ENCODE results near the gene FBH1. TPM values are rescaled to one million over a fixed set of nuclear protein-coding genes. Genes with fewer than 3 reads are reported as not detected.
"Not testable (repeated sequence)": the region's sequence is repeated elsewhere in the genome, so short reads cannot be mapped to it uniquely, and the experiment has no call there.

FBH1 gene
- total RNA-seq, 1 donor from 2014 or later, result 66.9 TPM

GRCh38 chr10:5937016-5937415 lies 47.0 kb downstream of the FBH1 start:
- intact Hi-C loops (cut with micrococcal nuclease), result no loop called here
- no peak for DNase-seq (ENCODE audit: low spot score)
- H3K36me3 Mint-ChIP-seq (ENCODE audit: low read depth), result peaks cover 26% of the 10 kb centered on the region
- H3K4me3 Mint-ChIP-seq, result no peak overlapping the region
- H3K27me3 Mint-ChIP-seq (ENCODE audit: insufficient read depth), result no peaks in the 10 kb centered on the region
- H3K27ac Mint-ChIP-seq, result no peak overlapping the region
- H3K9me3 Mint-ChIP-seq, result no peaks in the 10 kb centered on the region
- H3K4me1 Mint-ChIP-seq (ENCODE audit: low read depth), result no peaks in the 10 kb centered on the region

GRCh38 chr10:5938291-5938690 lies 48.2 kb downstream of the FBH1 start:
- no peak for DNase-seq (ENCODE audit: low spot score)
- no peak overlapping the region for H3K27ac Mint-ChIP-seq
- H3K36me3 Mint-ChIP-seq (ENCODE audit: low read depth), result peaks cover 21% of the 10 kb centered on the region
- intact Hi-C loops (cut with micrococcal nuclease), result no loop called here
- no peaks in the 10 kb centered on the region for H3K27me3 Mint-ChIP-seq (ENCODE audit: insufficient read depth)
- no peak overlapping the region for H3K4me3 Mint-ChIP-seq
- H3K4me1 Mint-ChIP-seq (ENCODE audit: low read depth), result no peaks in the 10 kb centered on the region
- no peaks in the 10 kb centered on the region for H3K9me3 Mint-ChIP-seq

- intact Hi-C loops (cut with micrococcal nuclease), result no loop called here
- Mint-ChIP-seq H3K4me3 (no peak overlapping the region), H3K27me3 (ENCODE audit: insufficient read depth) (no peaks in the 10 kb centered on the region), H3K27ac (no peak overlapping the region), H3K9me3 (no peaks in the 10 kb centered on the region), H3K36me3 (ENCODE audit: low read depth) (peaks cover 18% of the 10 kb centered on the region), H3K4me1 (ENCODE audit: low read depth) (peaks cover 8% of the 10 kb centered on the region)
- no peak for DNase-seq (ENCODE audit: low spot score)
These were observed 50.8 kb downstream of the FBH1 start for GRCh38 chr10:5940807-5941218.

GRCh38 chr10:5941579-5941978 lies 51.5 kb downstream of the FBH1 start:
- intact Hi-C loops (cut with micrococcal nuclease), result no loop called here
- no peak overlapping the region for H3K27ac Mint-ChIP-seq

GRCh38 chr10:5942001-5942400 lies 52.0 kb downstream of the FBH1 start:
- intact Hi-C loops (cut with micrococcal nuclease), result no loop called here
- Mint-ChIP-seq H3K27ac (no peak overlapping the region), H3K4me1 (ENCODE audit: low read depth) (peaks cover 13% of the 10 kb centered on the region), H3K9me3 (no peaks in the 10 kb centered on the region), H3K27me3 (ENCODE audit: insufficient read depth) (no peaks in the 10 kb centered on the region), H3K4me3 (no peak overlapping the region), H3K36me3 (ENCODE audit: low read depth) (peaks cover 14% of the 10 kb centered on the region)
- DNase-seq (ENCODE audit: low spot score), result no peak

More at GRCh38 chr10:5941579-5941978, 51.5 kb downstream of the FBH1 start:
- Mint-ChIP-seq H3K4me3 (no peak overlapping the region), H3K27me3 (ENCODE audit: insufficient read depth) (no peaks in the 10 kb centered on the region), H3K4me1 (ENCODE audit: low read depth) (peaks cover 13% of the 10 kb centered on the region), H3K36me3 (ENCODE audit: low read depth) (peaks cover 14% of the 10 kb centered on the region), H3K9me3 (no peaks in the 10 kb centered on the region)
- DNase-seq (ENCODE audit: low spot score), result no peak

GRCh38 chr10:5942474-5942873 lies 52.4 kb downstream of the FBH1 start:
- DNase-seq (ENCODE audit: low spot score), result no peak
- Mint-ChIP-seq H3K27ac (no peak overlapping the region), H3K9me3 (no peaks in the 10 kb centered on the region), H3K4me1 (ENCODE audit: low read depth) (peaks cover 13% of the 10 kb centered on the region), H3K27me3 (ENCODE audit: insufficient read depth) (no peaks in the 10 kb centered on the region), H3K4me3 (no peak overlapping the region), H3K36me3 (ENCODE audit: low read depth) (peaks cover 13% of the 10 kb centered on the region)
- intact Hi-C loops (cut with micrococcal nuclease), result no loop called here

GRCh38 chr10:5943536-5943935 lies 53.5 kb downstream of the FBH1 start:
- peaks cover 13% of the 10 kb centered on the region for H3K4me1 Mint-ChIP-seq (ENCODE audit: low read depth)
- no peak overlapping the region for H3K27ac Mint-ChIP-seq

GRCh38 chr10:5944389-5945189 lies 54.5 kb downstream of the FBH1 start:
- Mint-ChIP-seq H3K27ac (no peak overlapping the region), H3K27me3 (ENCODE audit: insufficient read depth) (no peaks in the 10 kb centered on the region), H3K4me3 (no peak overlapping the region), H3K9me3 (no peaks in the 10 kb centered on the region), H3K36me3 (ENCODE audit: low read depth) (peaks cover 1% of the 10 kb centered on the region), H3K4me1 (ENCODE audit: low read depth) (peaks cover 13% of the 10 kb centered on the region)
- DNase-seq (ENCODE audit: low spot score), result no peak
- intact Hi-C loops (cut with micrococcal nuclease), result no loop called here

More at GRCh38 chr10:5943536-5943935, 53.5 kb downstream of the FBH1 start:
- intact Hi-C loops (cut with micrococcal nuclease), result no loop called here
- no peak overlapping the region for H3K4me3 Mint-ChIP-seq
- no peaks in the 10 kb centered on the region for H3K9me3 Mint-ChIP-seq
- no peak for DNase-seq (ENCODE audit: low spot score)
- H3K27me3 Mint-ChIP-seq (ENCODE audit: insufficient read depth), result no peaks in the 10 kb centered on the region
- H3K36me3 Mint-ChIP-seq (ENCODE audit: low read depth), result peaks cover 4% of the 10 kb centered on the region

- intact Hi-C loops (cut with micrococcal nuclease), result no loop called here
- H3K27ac Mint-ChIP-seq, result no peak overlapping the region
- H3K36me3 Mint-ChIP-seq (ENCODE audit: low read depth), result peaks cover 1% of the 10 kb centered on the region
- no peak for DNase-seq (ENCODE audit: low spot score)
- H3K4me3 Mint-ChIP-seq, result no peak overlapping the region
- peaks cover 13% of the 10 kb centered on the region for H3K4me1 Mint-ChIP-seq (ENCODE audit: low read depth)
- no peaks in the 10 kb centered on the region for H3K27me3 Mint-ChIP-seq (ENCODE audit: insufficient read depth)
- H3K9me3 Mint-ChIP-seq, result no peaks in the 10 kb centered on the region
These were observed 55.1 kb downstream of the FBH1 start for GRCh38 chr10:5945190-5945509.

- Mint-ChIP-seq H3K27ac (peak overlapping the region; percentile 40), H3K4me3 (peak overlapping the region; percentile 57), H3K36me3 (ENCODE audit: low read depth) (peaks cover 1% of the 10 kb centered on the region), H3K27me3 (ENCODE audit: insufficient read depth) (no peaks in the 10 kb centered on the region), H3K4me1 (ENCODE audit: low read depth) (peaks cover 13% of the 10 kb centered on the region), H3K9me3 (no peaks in the 10 kb centered on the region)
- intact Hi-C loops (cut with micrococcal nuclease), result no loop called here
- DNase-seq (ENCODE audit: low spot score), result no peak
These were observed 55.7 kb downstream of the FBH1 start for GRCh38 chr10:5945561-5946418.

- peaks cover 13% of the 10 kb centered on the region for H3K4me1 Mint-ChIP-seq (ENCODE audit: low read depth)
- H3K27me3 Mint-ChIP-seq (ENCODE audit: insufficient read depth); H3K9me3 Mint-ChIP-seq; DNase-seq (ENCODE audit: low spot score); H3K4me3 Mint-ChIP-seq; H3K27ac Mint-ChIP-seq; H3K36me3 Mint-ChIP-seq (ENCODE audit: low read depth); intact Hi-C loops (cut with micrococcal nuclease): not testable (repeated sequence)
These were observed 56.4 kb downstream of the FBH1 start for GRCh38 chr10:5946419-5946775.

- intact Hi-C loops (cut with micrococcal nuclease), result no loop called here
- H3K4me1 Mint-ChIP-seq (ENCODE audit: low read depth), result peaks cover 13% of the 10 kb centered on the region
- H3K36me3 Mint-ChIP-seq (ENCODE audit: low read depth), result peaks cover 3% of the 10 kb centered on the region
- no peak for DNase-seq (ENCODE audit: low spot score)
- H3K9me3 Mint-ChIP-seq, result no peaks in the 10 kb centered on the region
- no peaks in the 10 kb centered on the region for H3K27me3 Mint-ChIP-seq (ENCODE audit: insufficient read depth)
- H3K27ac Mint-ChIP-seq, result no peak overlapping the region
- H3K4me3 Mint-ChIP-seq, result no peak overlapping the region
These were observed 56.7 kb downstream of the FBH1 start for GRCh38 chr10:5946786-5947185.

GRCh38 chr10:5947471-5948207 lies 57.6 kb downstream of the FBH1 start:
- H3K27me3 Mint-ChIP-seq (ENCODE audit: insufficient read depth), result no peaks in the 10 kb centered on the region
- H3K27ac Mint-ChIP-seq, result no peak overlapping the region
- H3K36me3 Mint-ChIP-seq (ENCODE audit: low read depth), result peaks cover 5% of the 10 kb centered on the region
- H3K4me3 Mint-ChIP-seq, result no peak overlapping the region
- intact Hi-C loops (cut with micrococcal nuclease), result no loop called here
- no peak for DNase-seq (ENCODE audit: low spot score)
- peaks cover 13% of the 10 kb centered on the region for H3K4me1 Mint-ChIP-seq (ENCODE audit: low read depth)
- no peaks in the 10 kb centered on the region for H3K9me3 Mint-ChIP-seq

All from activated T-helper 1 cell treated with anti-CD3 and anti-CD28 coated beads, Interleukin-12 subunit alpha, Interleukin-12 subunit beta, Interleukin-2, Interleukin-4 antibody, amounts not matched to agents 30 ng/mL and 10 ng/mL and 1 ng/mL, durations not matched to agents 14 hours and 24 hours and 36 hours (primary cell).